CD4-positive, CD25-positive, alpha-beta regulatory T cell (primary cell): ENCODE results near the gene USP36. TPM values are rescaled to one million over a fixed set of nuclear protein-coding genes. Genes with fewer than 3 reads are reported as not detected.
"Not testable (repeated sequence)": the region's sequence is repeated elsewhere in the genome, so short reads cannot be mapped to it uniquely, and the experiment has no call there.

Source experiments
- ATAC-seq, 2 donors: fragments of 150-1000 bp; cut with Tn5 transposase; one replicate each; pipeline ENCODE4 v1.10.0; 2021; ENCODE audit warnings: low read depth in 2 of 2, moderate number of reproducible peaks in 2 of 2, moderate library complexity in 1 of 2
- DNase-seq, 3 donors: peaks; one replicate each; pipeline versions ENCODE4 v3.0.0 to v3.0.0-alpha.2; 2012 to 2022; ENCODE audit warnings: mixed read lengths in 1 of 3
- H3K27ac ChIP-seq: one replicate; pipeline ENCODE4 v1.7.0; 2013; ENCODE audit warnings: mild to moderate bottlenecking, low read length; ENCODE audit not compliant: insufficient read depth, poor library complexity, severe bottlenecking
- H3K27me3 ChIP-seq: one replicate; pipeline ENCODE4 v1.7.0; 2013; ENCODE audit warnings: low read length; ENCODE audit not compliant: control insufficient read depth, insufficient read depth
- H3K36me3 ChIP-seq: one replicate; pipeline ENCODE4 v1.7.0; 2013; ENCODE audit warnings: mild to moderate bottlenecking, low read length, moderate library complexity; ENCODE audit not compliant: control insufficient read depth, insufficient read depth
- H3K4me1 ChIP-seq: 2 replicates; pipeline ENCODE4 v1.7.0; 2013; ENCODE audit warnings: mild to moderate bottlenecking, low read length; ENCODE audit not compliant: insufficient read depth, control insufficient read depth, poor library complexity, severe bottlenecking
- H3K4me3 ChIP-seq: one replicate; pipeline ENCODE4 v1.7.0; 2013; ENCODE audit warnings: low read depth, mild to moderate bottlenecking, low read length, moderate library complexity
- H3K9me3 ChIP-seq, 2 experiments: 1 replicate in 1 of 2; 2 replicates in 1 of 2; pipeline ENCODE4 v1.7.0; 2013; ENCODE audit warnings: low read length in 2 of 2, mild to moderate bottlenecking in 1 of 2, moderate library complexity in 1 of 2; ENCODE audit not compliant: control insufficient read depth in 2 of 2
- H3K27ac Mint-ChIP-seq, 3 donors: one replicate each; pipeline ENCODE4 v1.8.0; 2020 to 2022; ENCODE audit warnings: mild to moderate bottlenecking in 3 of 3, mixed read lengths in 3 of 3, moderate library complexity in 2 of 3
- H3K27me3 Mint-ChIP-seq: one replicate; pipeline ENCODE4 v1.8.0; 2022; ENCODE audit warnings: mild to moderate bottlenecking, mixed read lengths
- H3K36me3 Mint-ChIP-seq: one replicate; pipeline ENCODE4 v1.8.0; 2020; ENCODE audit warnings: mixed read lengths
- H3K4me1 Mint-ChIP-seq, 4 donors: one replicate each; pipeline ENCODE4 v1.8.0; 2020 to 2022; ENCODE audit warnings: mixed read lengths in 4 of 4, mild to moderate bottlenecking in 1 of 4
- H3K4me3 Mint-ChIP-seq, 4 donors: one replicate each; pipeline ENCODE4 v1.8.0; 2020 to 2022; ENCODE audit warnings: mild to moderate bottlenecking in 4 of 4, mixed read lengths in 4 of 4, moderate library complexity in 3 of 4
- H3K9me3 Mint-ChIP-seq, 7 donors: one replicate each; pipeline ENCODE4 v1.8.0; 2020 to 2022; ENCODE audit warnings: mixed read lengths in 7 of 7, mild to moderate bottlenecking in 3 of 7, moderate library complexity in 2 of 7
- polyA plus RNA-seq, 4 donors: library from polyadenylated mRNA; unstranded; fragments of 300-500 nt; fragmentation: Illumina TruSeq; gene quantifications; one replicate each; pipeline ENCODE4 v1.2.3, GENCODE V29; 2021
- total RNA-seq: library from RNA; stranded (reverse); gene quantifications from one replicate; pipeline ENCODE4 v1.2.3, GENCODE V29; 2022

The USP36 gene
- total and polyA plus RNA-seq, 5 donors from 2014 or later, result 19.6 to 407 (median 21.3) TPM

GRCh38 chr17:78759969-78760352 lies 80.7 kb downstream of the USP36 start:
- Histone ChIP-seq H3K4me3 (peak overlapping the region; percentile 68), H3K4me1 (peaks cover 96% of the 10 kb centered on the region)
- no peak for ATAC-seq

DNA sequence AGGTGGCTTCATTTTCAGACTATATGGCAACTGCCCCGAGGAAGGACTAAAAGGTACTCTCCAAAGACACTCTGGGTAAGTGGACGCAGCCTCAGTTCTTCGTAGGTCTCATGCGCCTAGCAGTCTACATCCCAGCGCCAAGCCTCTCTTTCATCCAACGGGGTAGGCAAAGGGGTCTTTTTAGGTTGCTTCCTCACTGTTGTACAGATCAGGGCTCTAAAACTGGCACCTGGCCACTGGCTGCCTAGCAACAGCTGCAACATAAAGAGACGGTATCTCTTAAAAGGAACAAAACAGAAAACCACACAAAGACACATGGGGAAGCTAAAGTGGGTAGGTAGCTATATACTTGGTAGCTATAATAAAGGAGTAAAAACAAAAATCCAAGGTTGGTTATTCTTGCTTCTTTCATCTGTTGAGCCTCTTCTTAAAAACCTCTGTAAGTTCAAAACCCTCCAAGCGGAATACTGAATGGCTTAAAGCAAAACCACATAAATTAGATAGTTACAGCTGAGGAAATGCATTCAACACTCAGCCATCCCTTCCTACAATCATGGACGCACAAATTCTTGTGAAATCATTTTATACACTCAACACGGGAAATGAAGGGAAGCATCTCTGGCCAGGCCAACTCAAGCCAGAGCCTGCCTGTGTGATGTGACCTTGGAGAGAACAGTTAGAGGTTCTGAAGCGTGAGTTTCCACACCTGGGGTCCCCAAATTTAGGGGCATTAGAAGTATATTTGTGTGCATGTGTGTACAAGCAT lies 81.2 kb downstream of the USP36 start:
- Mint-ChIP-seq H3K27me3 (no peaks in the 10 kb centered on the region), H3K9me3 (no peaks in the 10 kb centered on the region), H3K4me1 (peaks cover 33 to 89% (median 66%) of the 10 kb centered on the region in 4 donors), H3K27ac (peak overlapping the region; percentile 83 to 98 (median 98)), H3K36me3 (peaks cover 4% of the 10 kb centered on the region), H3K4me3 (peak overlapping the region; percentile 77 to 92 (median 85))
- H3K27me3 ChIP-seq, result no peaks in the 10 kb centered on the region
- H3K4me1 ChIP-seq, result peaks cover 96% of the 10 kb centered on the region
- peak; percentile 74 to 91 (median 82) for DNase-seq
- ATAC-seq, result peak; percentile 91 to 93
- no peaks in the 10 kb centered on the region for H3K9me3 ChIP-seq
- peak overlapping the region; percentile 68 for H3K4me3 ChIP-seq
- peak overlapping the region; percentile 93 for H3K27ac ChIP-seq
- H3K36me3 ChIP-seq, result no peaks in the 10 kb centered on the region

More at GRCh38 chr17:78759969-78760352, 80.7 kb downstream of the USP36 start:
- no peak for DNase-seq
- no peaks in the 10 kb centered on the region for H3K27me3 ChIP-seq
- H3K36me3 ChIP-seq, result no peaks in the 10 kb centered on the region
- H3K9me3 Mint-ChIP-seq, result no peaks in the 10 kb centered on the region
- no peaks in the 10 kb centered on the region for H3K27me3 Mint-ChIP-seq
- H3K9me3 ChIP-seq, result no peaks in the 10 kb centered on the region
- H3K4me3 Mint-ChIP-seq, result peak overlapping the region; percentile 77 to 92 (median 85)
- peaks cover 10% of the 10 kb centered on the region for H3K36me3 Mint-ChIP-seq
- peak overlapping the region; percentile 83 to 98 (median 98) for H3K27ac Mint-ChIP-seq
- peak overlapping the region; percentile 93 for H3K27ac ChIP-seq
- peaks cover 37 to 92% (median 72%) of the 10 kb centered on the region in 4 donors for H3K4me1 Mint-ChIP-seq

- peak overlapping the region; percentile 44 to 78 (median 72) for H3K4me3 Mint-ChIP-seq
- peak overlapping the region; percentile 91 to 97 (median 93) for H3K27ac Mint-ChIP-seq
- DNase-seq (no peak), ATAC-seq (no peak)
- no peaks in the 10 kb centered on the region for H3K27me3 Mint-ChIP-seq
- no peaks in the 10 kb centered on the region for H3K9me3 Mint-ChIP-seq
- Histone ChIP-seq H3K27me3 (no peaks in the 10 kb centered on the region), H3K36me3 (no peaks in the 10 kb centered on the region), H3K4me3 (peak overlapping the region; percentile 55), H3K4me1 (peaks cover 99% of the 10 kb centered on the region), H3K9me3 (no peaks in the 10 kb centered on the region), H3K27ac (peak overlapping the region; percentile 55)
- peaks cover 38 to 91% (median 72%) of the 10 kb centered on the region in 4 donors for H3K4me1 Mint-ChIP-seq
- H3K36me3 Mint-ChIP-seq, result peaks cover 15% of the 10 kb centered on the region
These were observed 87.0 kb downstream of the USP36 start for GRCh38 chr17:78753316-78754250.

DNA sequence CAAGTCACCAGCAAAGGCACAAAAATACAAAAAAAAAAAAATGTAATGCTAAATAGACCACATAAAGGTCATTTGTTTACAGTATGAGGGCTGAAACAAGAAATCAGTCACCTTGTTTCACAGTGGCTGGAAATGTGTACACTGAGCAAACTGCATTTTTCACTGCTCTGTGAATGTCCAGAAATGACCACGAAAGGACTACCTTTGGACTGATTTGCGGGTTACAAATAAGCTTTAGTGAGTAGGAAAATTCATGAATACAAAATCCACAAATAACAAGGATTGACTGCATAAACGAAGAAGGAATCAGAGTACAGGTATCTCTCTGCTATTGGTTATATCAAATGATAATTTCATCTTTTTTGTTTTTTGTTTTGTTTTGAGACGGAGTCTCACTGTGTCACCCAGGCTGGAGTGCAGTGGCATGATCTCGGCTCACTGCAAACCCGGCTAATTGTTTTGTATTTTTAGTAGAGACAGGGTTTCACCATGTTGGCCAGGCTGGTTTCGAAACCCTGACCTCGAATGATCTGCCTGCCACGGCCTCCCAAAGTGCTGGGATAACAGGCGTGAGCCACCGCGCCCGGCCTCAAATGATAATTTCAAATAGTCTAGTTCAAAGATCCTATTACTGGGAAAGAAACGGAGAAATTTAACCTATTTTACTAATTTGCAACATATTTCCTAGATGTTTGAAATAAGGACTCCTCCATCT lies 89.0 kb downstream of the USP36 start:
- Mint-ChIP-seq H3K27me3 (no peaks in the 10 kb centered on the region), H3K27ac (peak overlapping the region; percentile 89 to 99 (median 97)), H3K4me3 (peak overlapping the region; percentile 71 to 80 (median 73)), H3K9me3 (no peaks in the 10 kb centered on the region), H3K36me3 (peaks cover 14% of the 10 kb centered on the region), H3K4me1 (peaks cover 46 to 91% (median 72%) of the 10 kb centered on the region in 4 donors)
- Histone ChIP-seq H3K27me3 (no peaks in the 10 kb centered on the region), H3K9me3 (no peaks in the 10 kb centered on the region), H3K4me3 (peak overlapping the region; percentile 48), H3K36me3 (peaks cover 3% of the 10 kb centered on the region), H3K4me1 (peaks cover 99% of the 10 kb centered on the region), H3K27ac (peak overlapping the region; percentile 24)
- DNase-seq (no peak), ATAC-seq (no peak)

- Mint-ChIP-seq H3K27ac (peak overlapping the region; percentile 89 to 99 (median 97)), H3K4me1 (peaks cover 43 to 91% (median 73%) of the 10 kb centered on the region in 4 donors), H3K4me3 (peak overlapping the region; percentile 71 to 80 (median 73)), H3K36me3 (peaks cover 10% of the 10 kb centered on the region)
- H3K36me3 ChIP-seq, H3K9me3 ChIP-seq, ATAC-seq, H3K27me3 ChIP-seq, H3K27me3 Mint-ChIP-seq, H3K9me3 Mint-ChIP-seq, DNase-seq: not testable (repeated sequence)
- H3K4me1 ChIP-seq, result peaks cover 99% of the 10 kb centered on the region
- peak overlapping the region; percentile 24 for H3K27ac ChIP-seq
- H3K4me3 ChIP-seq, result peak overlapping the region; percentile 48
These were observed 89.6 kb downstream of the USP36 start for GRCh38 chr17:78751000-78751399.

- peaks cover 11% of the 10 kb centered on the region for H3K36me3 ChIP-seq
- DNase-seq (peak; percentile 66 to 98 (median 89)), ATAC-seq (peak; percentile 96)
- peaks cover 99% of the 10 kb centered on the region for H3K4me1 ChIP-seq
- Mint-ChIP-seq H3K4me3 (peak overlapping the region; percentile 74 to 85 (median 80)), H3K4me1 (peaks cover 47 to 97% (median 81%) of the 10 kb centered on the region in 4 donors), H3K27me3 (no peaks in the 10 kb centered on the region), H3K36me3 (peaks cover 16% of the 10 kb centered on the region), H3K27ac (peak overlapping the region; percentile 94 to 97 (median 97)), H3K9me3 (no peaks in the 10 kb centered on the region)
- H3K9me3 ChIP-seq, result no peaks in the 10 kb centered on the region
- no peaks in the 10 kb centered on the region for H3K27me3 ChIP-seq
- H3K27ac ChIP-seq, result peak overlapping the region; percentile 86
- H3K4me3 ChIP-seq, result peak overlapping the region; percentile 91
These were observed 91.8 kb downstream of the USP36 start for GRCh38 chr17:78748730-78749317.
